Left colon (tissue), 2 donors: Measurements from ENCODE around the gene NFS1. TPM values are rescaled to one million over a fixed set of nuclear protein-coding genes. Genes with fewer than 3 reads are reported as not detected.
"Not testable (repeated sequence)": the region's sequence is repeated elsewhere in the genome, so short reads cannot be mapped to it uniquely, and the experiment has no call there.

Experiments
- ATAC-seq: fragments of 200-7000 bp; cut with Tn5 transposase; one replicate; pipeline ENCODE4 v1.9.1; 2020; ENCODE audit warnings: mild to moderate bottlenecking, moderate library complexity
- DNase-seq, 2 donors: peaks; one replicate each; pipeline ENCODE4 v3.0.0-alpha.2; 2020
- intact Hi-C, 2 donors: fragments of 100-400 bp; cut with DNase I in 1 of 2; cut with micrococcal nuclease in 1 of 2; formaldehyde crosslinking; loops; one replicate each; pipeline versions ENCODE4 v1.11.2 to v1.14.0; 2022; cut with DNase I, micrococcal nuclease
- total RNA-seq, 2 donors: library from RNA; stranded (reverse); fragmentation: NEBNext Ultra II Directional; extraction: Animal tissue kit (Norgen Biotek cat#: 25700); gene quantifications; one replicate each; pipeline ENCODE4 v1.2.1, GENCODE V29; 2021
- donor health status: DM: no; HTN: no; CAD: no.
- donor health status: DM: yes; HTN: yes; CAD: no.

The NFS1 gene
- total RNA-seq, 2 donors from 2014 or later = 31.5 to 39.0 TPM

DNA sequence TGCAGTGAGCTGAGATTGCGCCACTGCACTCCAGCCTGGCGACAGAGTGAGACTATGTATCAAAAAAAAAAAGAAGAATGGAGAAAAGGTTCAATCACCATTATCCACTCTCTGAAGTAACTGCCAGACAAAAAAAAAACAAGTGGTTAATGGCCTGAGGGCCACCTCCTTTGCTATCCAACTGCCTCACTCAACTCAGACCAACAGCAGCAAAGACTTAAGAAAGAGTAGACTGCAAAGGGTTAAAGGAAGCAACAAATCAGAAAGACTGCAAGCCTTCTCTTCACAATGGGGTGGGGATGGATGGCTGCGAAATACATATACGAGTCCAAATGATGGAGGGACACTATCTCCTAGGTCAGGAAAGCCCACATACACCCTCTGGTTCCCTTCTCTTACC, 3.2 kb downstream of the NFS1 start:
- ATAC-seq (no peak), DNase-seq (no peak)
- intact Hi-C loops = no loop called here

DNA sequence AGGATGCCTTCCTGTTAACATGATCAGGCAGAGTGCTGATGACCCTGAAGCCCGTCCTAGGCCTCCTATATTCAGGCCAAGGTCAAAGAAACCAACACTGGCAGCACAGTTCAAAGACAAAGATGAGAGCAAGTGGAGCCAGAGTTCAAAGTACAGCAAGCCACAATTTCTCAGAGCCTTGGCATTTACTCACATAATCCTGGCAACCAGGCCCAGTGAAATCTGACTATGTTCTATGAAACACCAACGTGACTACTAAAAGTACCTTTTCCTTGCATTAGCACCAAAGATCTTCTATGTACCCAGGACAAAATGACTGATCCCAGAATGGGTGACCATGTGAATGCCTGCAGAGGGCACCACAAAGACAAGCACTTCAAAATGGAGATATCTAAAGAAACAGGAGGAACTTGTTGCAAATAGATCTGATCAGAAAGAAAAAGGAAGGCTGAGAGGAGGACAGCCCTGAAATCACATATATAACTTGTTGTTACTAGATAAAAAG, 3.9 kb downstream of the NFS1 start:
- ATAC-seq (no peak), DNase-seq (no peak)
- intact Hi-C loops = no loop called here

GRCh38 chr20:35690265-35690664, 8.9 kb downstream of the NFS1 start:
- intact Hi-C loops = no loop called here
- ATAC-seq (no peak), DNase-seq (no peak)

- DNase-seq, ATAC-seq, intact Hi-C loops: not testable (repeated sequence)
Measured at GRCh38 chr20:35686872-35687271, 12.3 kb downstream of the NFS1 start.

DNA sequence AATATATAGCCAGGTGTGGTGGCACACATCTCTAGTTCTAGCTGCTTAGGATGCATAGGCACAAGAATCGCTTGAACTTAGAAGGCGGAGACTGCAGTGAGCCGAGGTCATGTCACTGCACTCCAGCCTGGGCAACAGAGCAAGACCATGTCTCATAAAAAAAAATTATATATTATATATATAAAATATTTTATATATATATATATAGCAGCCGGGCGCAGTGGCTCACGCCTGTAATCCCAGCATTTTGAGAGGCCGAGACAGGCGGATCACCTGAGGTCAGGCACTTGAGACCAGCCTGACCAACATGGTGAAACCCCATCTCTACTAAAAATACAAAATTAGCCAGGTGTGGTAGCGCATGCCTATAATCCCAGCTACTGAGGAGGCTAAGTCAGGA, 13.8 kb downstream of the NFS1 start:
- ATAC-seq, intact Hi-C loops, DNase-seq: not testable (repeated sequence)

DNA sequence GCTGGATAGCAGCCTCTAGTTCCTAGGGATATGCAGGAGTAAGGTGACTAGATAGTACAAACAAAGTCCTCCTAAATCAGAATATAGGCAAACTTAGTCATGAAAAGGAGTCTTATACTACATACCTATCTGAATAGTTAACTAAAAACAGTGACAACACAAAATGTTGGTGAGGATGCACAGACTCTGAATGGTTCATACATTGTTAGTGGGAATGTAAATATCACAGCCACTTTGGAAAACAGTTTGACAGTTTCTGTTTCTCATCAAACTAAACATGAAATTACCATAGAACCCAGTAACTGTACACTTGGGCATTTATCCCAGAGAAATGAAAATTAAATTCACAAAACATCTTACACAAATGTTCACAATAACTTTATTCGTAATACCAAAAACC, 17.2 kb downstream of the NFS1 start:
- intact Hi-C loops = no loop called here
- DNase-seq (no peak), ATAC-seq (no peak)

- no peak for DNase-seq
- no peak for ATAC-seq
- intact Hi-C loops = no loop called here
Measured at GRCh38 chr20:35680452-35681183, 18.5 kb downstream of the NFS1 start.

GRCh38 chr20:35674921-35675320, 24.2 kb downstream of the NFS1 start:
- ATAC-seq = no peak
- intact Hi-C loops = no loop called here
- no peak for DNase-seq

- intact Hi-C loops = no loop called here
- no peak for ATAC-seq
- no peak for DNase-seq
Measured at GRCh38 chr20:35673884-35674283, 25.3 kb downstream of the NFS1 start.

GRCh38 chr20:35669681-35670080, 29.5 kb downstream of the NFS1 start:
- intact Hi-C loops = no loop called here
- DNase-seq (no peak), ATAC-seq (no peak)

DNA sequence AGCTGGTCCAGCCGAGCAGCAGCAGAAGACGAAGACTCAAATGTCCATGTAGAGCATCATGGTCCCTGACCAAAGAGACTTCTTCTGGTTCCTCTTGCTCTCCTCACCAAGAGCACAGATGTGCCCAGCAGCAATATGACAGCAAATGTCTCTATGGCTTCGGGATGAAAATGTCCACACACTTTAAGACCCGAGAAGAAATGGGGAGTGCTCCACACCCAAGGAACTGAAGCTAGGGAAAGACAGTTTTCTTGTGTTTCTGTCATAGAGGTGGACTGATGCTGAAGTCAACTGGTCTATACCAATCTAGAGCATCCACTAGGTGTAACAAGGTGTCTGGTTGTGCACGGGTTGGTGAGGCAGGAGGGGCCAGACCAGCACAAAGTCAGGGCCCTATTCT, 29.9 kb downstream of the NFS1 start:
- ATAC-seq (no peak), DNase-seq (no peak)
- intact Hi-C loops = no loop called here

GRCh38 chr20:35665949-35666288, 33.2 kb downstream of the NFS1 start:
- intact Hi-C loops = no loop called here
- no peak for ATAC-seq
- DNase-seq = no peak

DNA sequence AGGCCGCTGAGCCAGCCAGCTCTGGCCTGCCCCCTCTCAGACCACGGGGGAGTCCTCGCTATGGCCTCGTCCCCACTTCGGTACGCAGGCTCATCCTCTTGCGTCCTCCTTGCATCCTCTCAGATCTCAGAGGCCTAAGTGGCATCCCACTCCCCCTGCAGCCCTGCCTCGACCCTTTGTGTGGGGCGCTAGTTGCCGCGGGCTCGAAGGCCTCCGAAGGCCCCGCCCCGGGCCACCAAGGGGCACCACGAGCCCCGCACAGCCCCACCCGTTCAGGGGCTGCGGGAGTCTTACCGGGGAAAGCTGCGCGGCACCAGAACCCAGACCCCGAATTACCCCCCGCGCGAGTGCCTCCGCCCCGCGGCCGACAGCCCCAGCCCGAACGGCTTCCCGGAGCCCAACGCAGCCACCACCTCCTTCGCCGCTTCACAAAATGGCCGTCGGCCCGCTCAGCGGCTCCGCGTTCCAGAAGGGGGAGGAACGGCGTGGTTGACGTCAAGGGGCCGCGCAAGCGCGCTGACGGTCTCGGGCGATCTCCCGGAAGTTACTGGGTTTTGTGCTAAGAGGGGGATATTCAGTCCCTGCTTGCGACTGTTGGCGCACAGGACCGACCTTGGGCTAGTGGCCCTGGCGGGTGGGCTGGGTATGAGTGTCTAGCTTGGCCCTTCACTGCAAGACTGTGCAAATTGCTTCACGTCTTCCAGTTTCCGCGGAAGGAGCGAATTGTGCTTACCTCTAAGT, 34.5 kb downstream of the NFS1 start, which contains the start of the genes CPNE1 and RBM12:
Gene CPNE1, minus strand, starts transcription at position 435 of the 741 bp plus-strand sequence. CDS start 31,977 bp downstream, outside the sequence.
Gene RBM12, minus strand, starts transcription at position 435 of the 741 bp plus-strand sequence. CDS start 9,578 bp downstream, outside the sequence.
- ATAC-seq (peak; percentile 93), DNase-seq (peak; percentile 92 to 93)
- intact Hi-C loops = no loop called here

- intact Hi-C loops = no loop called here
- peak; percentile 63 for DNase-seq
- ATAC-seq = peak; percentile 58
Measured at GRCh38 chr20:35663516-35664465, 35.4 kb downstream of the NFS1 start.

GRCh38 chr20:35662551-35662950, 36.6 kb downstream of the NFS1 start:
- intact Hi-C loops = no loop called here
- no peak for ATAC-seq

GRCh38 chr20:35661908-35662307, 37.2 kb downstream of the NFS1 start:
- no peak for ATAC-seq
- DNase-seq = no peak
- intact Hi-C loops = no loop called here

More at GRCh38 chr20:35662551-35662950, 36.6 kb downstream of the NFS1 start:
- no peak for DNase-seq

- DNase-seq (no peak), ATAC-seq (no peak)
- intact Hi-C loops = no loop called here
Measured at GRCh38 chr20:35661053-35661452, 38.1 kb downstream of the NFS1 start.

DNA sequence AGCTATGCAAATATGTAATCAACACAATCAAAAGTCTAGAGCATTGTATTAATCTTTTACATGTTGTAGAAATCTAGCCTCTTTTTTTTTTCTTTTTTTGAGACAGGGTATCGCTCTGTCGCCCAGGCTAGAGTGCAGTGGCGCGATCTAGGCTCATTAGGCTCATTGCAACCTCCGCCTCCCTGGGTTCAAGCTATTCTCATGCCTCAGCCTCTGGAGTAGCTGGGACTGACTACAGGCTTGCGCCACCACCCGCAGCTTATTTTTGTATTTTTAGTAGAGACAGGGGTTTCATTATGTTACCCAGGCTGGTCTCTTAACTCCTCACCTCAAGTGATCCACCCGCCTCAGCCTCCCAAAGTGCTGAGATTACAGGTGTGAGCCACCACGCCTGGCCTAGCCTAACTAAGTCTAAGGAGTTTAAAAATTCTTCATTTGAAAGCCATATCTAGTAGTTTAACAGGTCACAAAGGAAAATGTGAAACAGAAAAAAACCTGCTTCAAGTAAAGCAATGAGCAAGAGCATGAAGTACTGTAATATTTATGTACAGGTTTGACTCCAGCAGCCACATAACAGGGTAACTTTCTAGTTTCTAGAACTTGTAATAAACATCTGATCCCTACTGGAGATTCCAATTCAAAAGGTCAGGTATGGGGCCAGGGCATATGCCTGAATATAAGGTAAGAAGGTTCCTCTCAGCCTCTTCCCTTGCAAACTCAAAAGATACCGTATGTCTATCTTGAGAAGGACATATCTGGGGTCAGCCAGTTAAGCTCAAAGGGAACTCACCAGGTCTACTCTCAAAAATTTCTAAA, 38.8 kb downstream of the NFS1 start:
- no peak for ATAC-seq
- DNase-seq = no peak
- intact Hi-C loops = no loop called here
